ENCODE results near the gene ZNF441. TPM values are rescaled to one million over a fixed set of nuclear protein-coding genes. Genes with fewer than 3 reads are reported as not detected.
"Not testable (repeated sequence)": the region's sequence is repeated elsewhere in the genome, so short reads cannot be mapped to it uniquely, and the experiment has no call there.

The ZNF441 gene
- total RNA-seq, 4 donors from 2014 or later = 13.8 to 18.1 (median 15.8) TPM

DNA sequence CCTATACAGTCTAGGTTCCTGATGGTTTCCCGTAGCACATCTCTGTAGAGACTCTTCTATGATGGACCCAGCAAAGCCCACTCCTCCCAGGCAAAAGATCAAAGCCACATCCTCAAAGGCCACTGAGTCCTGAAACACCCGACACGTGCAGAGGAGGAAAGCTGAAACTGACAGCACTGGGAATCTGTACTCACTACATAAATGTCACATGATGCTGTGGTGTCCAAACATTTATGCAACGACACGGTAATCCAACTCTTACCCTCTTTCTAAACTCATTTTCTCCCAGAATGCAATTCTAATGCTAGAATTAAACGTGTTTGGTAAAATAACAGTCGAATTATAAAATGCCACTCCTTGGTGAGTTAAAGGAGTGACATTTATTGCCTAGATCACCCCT lies 7.0 kb upstream of the ZNF441 start:
- no peak for DNase-seq (ENCODE audit: low spot score in 2 of 2)
- H3K27ac ChIP-seq = no peak overlapping the region
- peaks cover 0 to 21% (median 3%) of the 10 kb centered on the region in 4 donors for H3K9me3 ChIP-seq
- H3K36me3 ChIP-seq = no peaks in the 10 kb centered on the region
- TF ChIP-seq POLR2A (IDR thresholded peaks at IDR 0.05) = no peak
- TF ChIP-seq EP300 (IDR thresholded peaks at IDR 0.05) = no peak
- TF ChIP-seq, protein P1, sequence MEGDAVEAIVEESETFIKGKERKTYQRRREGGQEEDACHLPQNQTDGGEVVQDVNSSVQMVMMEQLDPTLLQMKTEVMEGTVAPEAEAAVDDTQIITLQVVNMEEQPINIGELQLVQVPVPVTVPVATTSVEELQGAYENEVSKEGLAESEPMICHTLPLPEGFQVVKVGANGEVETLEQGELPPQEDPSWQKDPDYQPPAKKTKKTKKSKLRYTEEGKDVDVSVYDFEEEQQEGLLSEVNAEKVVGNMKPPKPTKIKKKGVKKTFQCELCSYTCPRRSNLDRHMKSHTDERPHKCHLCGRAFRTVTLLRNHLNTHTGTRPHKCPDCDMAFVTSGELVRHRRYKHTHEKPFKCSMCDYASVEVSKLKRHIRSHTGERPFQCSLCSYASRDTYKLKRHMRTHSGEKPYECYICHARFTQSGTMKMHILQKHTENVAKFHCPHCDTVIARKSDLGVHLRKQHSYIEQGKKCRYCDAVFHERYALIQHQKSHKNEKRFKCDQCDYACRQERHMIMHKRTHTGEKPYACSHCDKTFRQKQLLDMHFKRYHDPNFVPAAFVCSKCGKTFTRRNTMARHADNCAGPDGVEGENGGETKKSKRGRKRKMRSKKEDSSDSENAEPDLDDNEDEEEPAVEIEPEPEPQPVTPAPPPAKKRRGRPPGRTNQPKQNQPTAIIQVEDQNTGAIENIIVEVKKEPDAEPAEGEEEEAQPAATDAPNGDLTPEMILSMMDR (IDR thresholded peaks at IDR 0.05) = no peak
- H3K4me1 ChIP-seq = no peaks in the 10 kb centered on the region
- 72 to 76% methylated on average over 7 of the region's 7 CpGs for WGBS, 2 donors
- H3K27me3 ChIP-seq = no peaks in the 10 kb centered on the region
- no peak overlapping the region for H3K4me3 ChIP-seq

DNA sequence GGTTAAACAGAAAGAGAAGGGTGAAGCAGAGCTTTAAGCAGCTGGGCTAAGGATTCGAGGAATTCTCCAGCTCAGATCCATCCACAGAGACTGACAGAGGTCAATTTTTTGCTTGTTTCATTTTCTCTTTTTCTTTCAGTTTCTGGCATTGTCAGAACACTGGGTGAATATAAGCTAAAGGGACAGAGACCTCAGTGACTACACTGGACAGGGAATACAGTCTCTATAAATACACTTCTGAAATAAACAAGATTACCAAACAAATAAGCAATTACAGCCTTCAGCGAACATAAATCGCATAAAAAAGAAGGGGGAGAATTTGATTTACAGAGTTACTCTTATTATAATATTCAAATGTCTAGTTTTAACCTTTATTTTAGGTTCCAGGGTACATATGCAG lies 3.7 kb upstream of the ZNF441 start:
- Histone ChIP-seq H3K36me3 (no peaks in the 10 kb centered on the region), H3K9me3 (no peaks in the 10 kb centered on the region), H3K4me1 (peaks cover 0 to 10% (median 3%) of the 10 kb centered on the region in 4 donors), H3K27me3 (no peaks in the 10 kb centered on the region), H3K27ac (no peak overlapping the region), H3K4me3 (no peak overlapping the region)
- no peak for DNase-seq (ENCODE audit: low spot score in 2 of 2)
- TF ChIP-seq EP300 (IDR thresholded peaks at IDR 0.05) (no peak), POLR2A (IDR thresholded peaks at IDR 0.05) (no peak)
- TF ChIP-seq, protein P1 (IDR thresholded peaks at IDR 0.05) = no peak
- WGBS, 2 donors = 75 to 78% methylated on average over 3 of the region's 3 CpGs

- no peak for DNase-seq (ENCODE audit: low spot score in 2 of 2)
- no peak overlapping the region for H3K4me3 ChIP-seq
- H3K27me3 ChIP-seq = no peaks in the 10 kb centered on the region
- H3K36me3 ChIP-seq = no peaks in the 10 kb centered on the region
- H3K9me3 ChIP-seq = no peaks in the 10 kb centered on the region
- peaks cover 0 to 15% (median 5%) of the 10 kb centered on the region in 4 donors for H3K4me1 ChIP-seq
- WGBS, 2 donors = 89 to 94% methylated on average over 1 of the region's 1 CpG
- H3K27ac ChIP-seq = no peak overlapping the region
- no peak for TF ChIP-seq EP300 (IDR thresholded peaks at IDR 0.05)
- TF ChIP-seq POLR2A (IDR thresholded peaks at IDR 0.05) = no peak
- TF ChIP-seq, protein P1 (IDR thresholded peaks at IDR 0.05) = no peak
Observed at GRCh38 chr19:11763611-11764010, 3.2 kb upstream of the ZNF441 start.

- Histone ChIP-seq H3K27ac (peak overlapping the region; percentile 68 to 98 (median 95)), H3K36me3 (peaks cover 0 to 29% (median 0%) of the 10 kb centered on the region in 3 donors), H3K4me3 (peak overlapping the region; percentile 48 to 97 (median 90)), H3K4me1 (peaks cover 0 to 20% (median 6%) of the 10 kb centered on the region in 4 donors), H3K27me3 (no peaks in the 10 kb centered on the region), H3K9me3 (peaks cover 0 to 33% (median 5%) of the 10 kb centered on the region in 4 donors)
- TF ChIP-seq, protein P1 (IDR thresholded peaks at IDR 0.05) = no peak
- TF ChIP-seq EP300 (IDR thresholded peaks at IDR 0.05) (no peak), POLR2A (IDR thresholded peaks at IDR 0.05) (no peak)
- peak in 1 of 2 donors; percentile 19 for DNase-seq (ENCODE audit: low spot score in 2 of 2)
- 1% methylated on average over 15 to 20 of the region's 20 CpGs for WGBS, 2 donors
Observed at GRCh38 chr19:11767633-11768133, 883 bp downstream of the ZNF441 start.

GRCh38 chr19:11769995-11770394 lies 3.2 kb downstream of the ZNF441 start:
- Histone ChIP-seq H3K4me1 (peaks cover 0 to 20% (median 6%) of the 10 kb centered on the region in 4 donors), H3K27me3 (no peaks in the 10 kb centered on the region), H3K4me3 (no peak overlapping the region), H3K36me3 (peaks cover 0 to 38% (median 0%) of the 10 kb centered on the region in 3 donors), H3K27ac (no peak overlapping the region), H3K9me3 (peaks cover 0 to 56% (median 13%) of the 10 kb centered on the region in 4 donors)
- TF ChIP-seq, protein P1 (IDR thresholded peaks at IDR 0.05) = no peak
- TF ChIP-seq POLR2A (IDR thresholded peaks at IDR 0.05) (no peak), EP300 (IDR thresholded peaks at IDR 0.05) (no peak)
- no peak for DNase-seq (ENCODE audit: low spot score in 2 of 2)
- WGBS, 2 donors = 92 to 97% methylated on average over 4 of the region's 4 CpGs

- Histone ChIP-seq H3K4me1 (peaks cover 0 to 17% (median 6%) of the 10 kb centered on the region in 4 donors), H3K36me3 (peaks cover 0 to 51% (median 0%) of the 10 kb centered on the region in 3 donors), H3K9me3 (peaks cover 0 to 72% (median 20%) of the 10 kb centered on the region in 4 donors)
- H3K27me3 ChIP-seq; H3K27ac ChIP-seq; H3K4me3 ChIP-seq; DNase-seq (ENCODE audit: low spot score in 2 of 2): not testable (repeated sequence)
- 64 to 80% methylated on average over 11 of the region's 11 CpGs for WGBS, 2 donors
Observed at GRCh38 chr19:11771520-11771919, 4.7 kb downstream of the ZNF441 start.

- Histone ChIP-seq H3K9me3 (peaks cover 10 to 100% (median 50%) of the 10 kb centered on the region in 4 donors), H3K36me3 (peaks cover 28 to 84% (median 41%) of the 10 kb centered on the region in 3 donors)
- not testable (repeated sequence) for H3K4me1 ChIP-seq; H3K27me3 ChIP-seq; DNase-seq (ENCODE audit: low spot score in 2 of 2); H3K27ac ChIP-seq; H3K4me3 ChIP-seq
- WGBS, 2 donors = 97% methylated on average over 11 of the region's 11 CpGs
Observed at GRCh38 chr19:11776669-11777068, 9.9 kb downstream of the ZNF441 start.

Measured in tibial nerve (tissue), 4 donors.